VCaP (cell line): ENCODE results near the gene IL1RL2.

Experiments used
- H3K27ac ChIP-seq: fragments of 450-650 bp; 2 replicates; pipeline ENCODE4 v1.5.1; 2017
- CTCF ChIP-seq: fragments of 450-650 bp; conservative IDR thresholded peaks from 2 replicates; pipeline ENCODE4 v1.5.1; 2017; ENCODE audit warnings: mild to moderate bottlenecking, moderate library complexity

Gene IL1RL2

GRCh38 chr2:102277202-102277700 is 90.4 kb downstream of the IL1RL2 start:
- no peak for TF ChIP-seq CTCF
- H3K27ac ChIP-seq: no peak overlapping the region

GRCh38 chr2:102278720-102279390 is 92.0 kb downstream of the IL1RL2 start:
- no peak overlapping the region for H3K27ac ChIP-seq
- no peak for TF ChIP-seq CTCF

GRCh38 chr2:102279391-102279735 is 92.5 kb downstream of the IL1RL2 start:
- no peak for TF ChIP-seq CTCF
- no peak overlapping the region for H3K27ac ChIP-seq

- H3K27ac ChIP-seq: no peak overlapping the region
- no peak for TF ChIP-seq CTCF
Observed at GRCh38 chr2:102282678-102283091, 95.9 kb downstream of the IL1RL2 start.

GRCh38 chr2:102283996-102284395 is 97.2 kb downstream of the IL1RL2 start:
- H3K27ac ChIP-seq: no peak overlapping the region
- TF ChIP-seq CTCF: no peak

GRCh38 chr2:102284611-102285010 is 97.8 kb downstream of the IL1RL2 start:
- TF ChIP-seq CTCF: no peak
- H3K27ac ChIP-seq: no peak overlapping the region

- no peak for TF ChIP-seq CTCF
- no peak overlapping the region for H3K27ac ChIP-seq
Observed at GRCh38 chr2:102285368-102285767, 98.5 kb downstream of the IL1RL2 start.
